GM20431 (cell line): ENCODE results near the gene ZFX.
"Not testable (repeated sequence)": the region's sequence is repeated elsewhere in the genome, so short reads cannot be mapped to it uniquely, and the experiment has no call there.

ENCODE experiments used
- in situ Hi-C: fragments of 300-500 bp; cut with MseI, MboI; formaldehyde crosslinking; loops from one replicate; pipeline ENCODE4 v1.15.0; 2020; ENCODE audit warnings: low sequenced_read_pairs; ENCODE audit not compliant: unreplicated experiment

ZFX gene

GRCh38 chrX:24149351-24150050 lies at the start of gene ZFX:
TSS of gene ZFX (plus strand) at chrX:24149729. CDS start at chrX:24172743, 23,014 bp downstream.
- in situ Hi-C loops: no loop called here

GRCh38 chrX:24100713-24101112 lies 48.8 kb upstream of the ZFX start:
- in situ Hi-C loops: no loop called here

- in situ Hi-C loops: no loop called here
Measured at GRCh38 chrX:24110069-24110468, 39.5 kb upstream of the ZFX start.

GRCh38 chrX:24113181-24113580 lies 36.3 kb upstream of the ZFX start:
- in situ Hi-C loops: no loop called here

- in situ Hi-C loops: no loop called here
Measured at GRCh38 chrX:24117258-24117657, 32.3 kb upstream of the ZFX start.

GRCh38 chrX:24124244-24124799 lies 25.2 kb upstream of the ZFX start:
- in situ Hi-C loops: no loop called here

GRCh38 chrX:24125028-24125612 lies 24.4 kb upstream of the ZFX start:
- in situ Hi-C loops: no loop called here

GRCh38 chrX:24131476-24131875 lies 18.1 kb upstream of the ZFX start:
- in situ Hi-C loops: no loop called here

- in situ Hi-C loops: no loop called here
Measured at GRCh38 chrX:24133312-24133711, 16.2 kb upstream of the ZFX start.

- in situ Hi-C loops: not testable (repeated sequence)
Measured at GRCh38 chrX:24135768-24136167, 13.8 kb upstream of the ZFX start.

GRCh38 chrX:24137192-24137591 lies 12.3 kb upstream of the ZFX start:
- in situ Hi-C loops: no loop called here

- in situ Hi-C loops: not testable (repeated sequence)
Measured at GRCh38 chrX:24143982-24144381, 5.5 kb upstream of the ZFX start.

- in situ Hi-C loops: no loop called here
Measured at GRCh38 chrX:24144528-24144927, 5.0 kb upstream of the ZFX start.

- in situ Hi-C loops: no loop called here
Measured at GRCh38 chrX:24145303-24146186, 4.0 kb upstream of the ZFX start.

- in situ Hi-C loops: no loop called here
Measured at GRCh38 chrX:24146283-24146949, 3.1 kb upstream of the ZFX start.

GRCh38 chrX:24147165-24147564 lies 2.4 kb upstream of the ZFX start:
- in situ Hi-C loops: no loop called here

GRCh38 chrX:24148121-24148520 lies 1.4 kb upstream of the ZFX start:
- in situ Hi-C loops: no loop called here

GRCh38 chrX:24148535-24149350 lies 786 bp upstream of the ZFX start:
- in situ Hi-C loops: no loop called here

- in situ Hi-C loops: no loop called here
Measured at GRCh38 chrX:24150051-24150790, 692 bp downstream of the ZFX start.
